MM.1S (cell line): ENCODE data around the gene DIS3L2.

Experiments
- EZH2 ChIP-seq: fragments of 300-600 bp; sonication (generic); optimal IDR thresholded peaks from 2 replicates; pipeline ENCODE3; 2017; ENCODE audit warnings: low read depth, mild to moderate bottlenecking, antibody characterized with exemption, low read length, mixed read lengths
- EZH2phosphoT487 ChIP-seq: fragments of 300-600 bp; sonication (generic); IDR thresholded peaks from 2 replicates; pipeline ENCODE4 v1.6.1; 2018; ENCODE audit warnings: antibody characterized with exemption, low read length
- TF ChIP-seq, protein P1 (sequence below): fragments of 300-600 bp; sonication (generic); IDR thresholded peaks from 2 replicates; pipeline ENCODE4 v1.5.1; 2016; ENCODE audit warnings: antibody characterized with exemption, low read length, mixed read lengths

DNA sequence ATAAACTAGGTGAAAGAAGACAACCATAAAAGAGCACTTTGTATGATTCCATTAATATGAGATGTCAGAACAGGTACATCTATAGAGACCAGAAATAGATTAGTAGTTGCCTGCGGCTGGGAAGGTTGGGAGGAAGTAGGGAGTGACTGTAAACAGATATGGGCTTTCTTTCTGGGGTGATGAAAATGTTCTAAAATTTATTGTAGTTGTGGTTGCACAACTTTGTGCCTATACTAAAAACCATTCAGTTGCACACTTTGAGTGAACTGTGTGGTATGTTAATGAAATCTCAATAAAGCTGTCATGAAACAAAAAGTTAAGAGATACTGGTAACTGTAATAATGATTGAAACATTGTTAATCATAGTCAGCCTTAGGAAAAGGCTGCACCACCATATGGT is 264.4 kb downstream of the DIS3L2 start:
- TF ChIP-seq, protein P1, sequence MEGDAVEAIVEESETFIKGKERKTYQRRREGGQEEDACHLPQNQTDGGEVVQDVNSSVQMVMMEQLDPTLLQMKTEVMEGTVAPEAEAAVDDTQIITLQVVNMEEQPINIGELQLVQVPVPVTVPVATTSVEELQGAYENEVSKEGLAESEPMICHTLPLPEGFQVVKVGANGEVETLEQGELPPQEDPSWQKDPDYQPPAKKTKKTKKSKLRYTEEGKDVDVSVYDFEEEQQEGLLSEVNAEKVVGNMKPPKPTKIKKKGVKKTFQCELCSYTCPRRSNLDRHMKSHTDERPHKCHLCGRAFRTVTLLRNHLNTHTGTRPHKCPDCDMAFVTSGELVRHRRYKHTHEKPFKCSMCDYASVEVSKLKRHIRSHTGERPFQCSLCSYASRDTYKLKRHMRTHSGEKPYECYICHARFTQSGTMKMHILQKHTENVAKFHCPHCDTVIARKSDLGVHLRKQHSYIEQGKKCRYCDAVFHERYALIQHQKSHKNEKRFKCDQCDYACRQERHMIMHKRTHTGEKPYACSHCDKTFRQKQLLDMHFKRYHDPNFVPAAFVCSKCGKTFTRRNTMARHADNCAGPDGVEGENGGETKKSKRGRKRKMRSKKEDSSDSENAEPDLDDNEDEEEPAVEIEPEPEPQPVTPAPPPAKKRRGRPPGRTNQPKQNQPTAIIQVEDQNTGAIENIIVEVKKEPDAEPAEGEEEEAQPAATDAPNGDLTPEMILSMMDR = no peak
- TF ChIP-seq EZH2 = no peak
- TF ChIP-seq EZH2phosphoT487 = no peak
